ENCODE measurements around the gene DPP7.

The DPP7 gene

GRCh38 chr9:137087409-137087925, 27.1 kb downstream of the DPP7 start:
- H3K4me3 ChIP-seq (ENCODE audit: low read depth, low read length), result peak overlapping the region; percentile 98
- no peak for TF ChIP-seq CTCF (IDR thresholded peaks at IDR 0.05; ENCODE audit: insufficient read depth, low read depth, low read length, missing control alignments)
- peak; percentile 50 for DNase-seq (ENCODE audit: low read depth)

- TF ChIP-seq CTCF (IDR thresholded peaks at IDR 0.05; ENCODE audit: insufficient read depth, low read depth, low read length, missing control alignments), result no peak
These were observed 27.8 kb downstream of the DPP7 start, which contains the start of gene MAN1B1 for GRCh38 chr9:137086531-137087408. Gene MAN1B1 (plus strand): TSS chr9:137086985. CDS start chr9:137087000, 15 bp downstream.

GRCh38 chr9:137085920-137086530, 28.5 kb downstream of the DPP7 start:
- H3K4me3 ChIP-seq (ENCODE audit: low read depth, low read length), result peak overlapping the region; percentile 76
- peak; percentile 59 for DNase-seq (ENCODE audit: low read depth)
- TF ChIP-seq CTCF (IDR thresholded peaks at IDR 0.05; ENCODE audit: insufficient read depth, low read depth, low read length, missing control alignments), result no peak

More at GRCh38 chr9:137086531-137087408, 27.8 kb downstream of the DPP7 start, which contains the start of gene MAN1B1:
- DNase-seq (ENCODE audit: low read depth), result peak; percentile 100
- peak within 1 kb of the TSS; percentile 98 for H3K4me3 ChIP-seq (ENCODE audit: low read depth, low read length)

GRCh38 chr9:137084526-137084925, 30.0 kb downstream of the DPP7 start:
- DNase-seq (ENCODE audit: low read depth), result no peak
- no peak for TF ChIP-seq CTCF (IDR thresholded peaks at IDR 0.05; ENCODE audit: insufficient read depth, low read depth, low read length, missing control alignments)

GRCh38 chr9:137083394-137084004, 31.0 kb downstream of the DPP7 start:
- H3K4me3 ChIP-seq (ENCODE audit: low read depth, low read length), result no peak overlapping the region
- no peak for TF ChIP-seq CTCF (IDR thresholded peaks at IDR 0.05; ENCODE audit: insufficient read depth, low read depth, low read length, missing control alignments)
- DNase-seq (ENCODE audit: low read depth), result peak; percentile 73

More at GRCh38 chr9:137084526-137084925, 30.0 kb downstream of the DPP7 start:
- no peak overlapping the region for H3K4me3 ChIP-seq (ENCODE audit: low read depth, low read length)

- no peak overlapping the region for H3K4me3 ChIP-seq (ENCODE audit: low read depth, low read length)
- DNase-seq (ENCODE audit: low read depth), result no peak
- no peak for TF ChIP-seq CTCF (IDR thresholded peaks at IDR 0.05; ENCODE audit: insufficient read depth, low read depth, low read length, missing control alignments)
These were observed 31.6 kb downstream of the DPP7 start for GRCh38 chr9:137082925-137083290.

All from GM12865 (cell line).